Medulla oblongata (tissue), 1 donor: Measurements from ENCODE around the gene FAIM2.
"Not testable (repeated sequence)": the region's sequence is repeated elsewhere in the genome, so short reads cannot be mapped to it uniquely, and the experiment has no call there.

Experiments
- DNase-seq: peaks from one replicate; pipeline ENCODE4 v3.0.0-alpha.2; 2015; ENCODE audit errors: extremely low spot score

The FAIM2 gene

GRCh38 chr12:49863946-49864797 is 39.5 kb downstream of the FAIM2 start:
- DNase-seq: no peak

DNA sequence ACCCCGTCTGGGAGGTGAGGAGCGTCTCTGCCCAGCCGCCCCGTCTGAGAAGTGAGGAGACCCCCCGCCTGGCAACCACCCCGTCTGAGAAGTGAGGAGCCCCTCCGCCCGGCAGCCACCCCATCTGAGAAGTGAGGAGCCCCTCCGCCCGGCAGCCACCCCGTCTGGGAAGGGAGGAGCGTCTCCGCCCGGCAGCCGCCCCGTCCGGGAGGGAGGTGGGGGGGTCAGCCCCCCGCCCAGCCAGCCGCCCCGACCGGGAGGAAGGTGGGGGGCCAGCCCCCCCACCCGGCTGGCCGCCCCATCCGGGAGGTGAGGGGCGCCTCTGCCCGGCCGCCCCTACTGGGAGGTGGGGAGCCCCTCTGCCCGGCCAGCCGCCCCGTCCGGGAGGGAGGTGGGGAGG is 42.8 kb downstream of the FAIM2 start:
- DNase-seq: not testable (repeated sequence)

DNA sequence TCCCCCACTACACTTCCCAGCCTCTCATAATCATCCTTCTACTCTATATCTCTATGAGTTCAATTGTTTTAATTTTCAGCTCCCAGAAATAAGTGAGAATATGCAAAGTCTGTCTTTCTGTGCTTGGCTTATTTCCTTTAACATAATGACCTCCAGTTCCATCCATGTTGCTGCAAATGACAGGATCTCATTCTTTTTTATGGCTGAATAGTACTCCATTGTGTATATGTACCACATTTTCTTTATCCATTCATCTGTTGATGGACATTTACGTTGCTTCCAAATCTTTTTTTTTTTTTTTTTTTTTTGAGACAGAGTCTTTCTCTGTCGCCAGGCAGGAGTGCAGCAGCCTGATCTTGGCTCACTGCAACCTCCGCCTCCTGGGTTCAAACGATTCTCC is 47.8 kb downstream of the FAIM2 start:
- not testable (repeated sequence) for DNase-seq

DNA sequence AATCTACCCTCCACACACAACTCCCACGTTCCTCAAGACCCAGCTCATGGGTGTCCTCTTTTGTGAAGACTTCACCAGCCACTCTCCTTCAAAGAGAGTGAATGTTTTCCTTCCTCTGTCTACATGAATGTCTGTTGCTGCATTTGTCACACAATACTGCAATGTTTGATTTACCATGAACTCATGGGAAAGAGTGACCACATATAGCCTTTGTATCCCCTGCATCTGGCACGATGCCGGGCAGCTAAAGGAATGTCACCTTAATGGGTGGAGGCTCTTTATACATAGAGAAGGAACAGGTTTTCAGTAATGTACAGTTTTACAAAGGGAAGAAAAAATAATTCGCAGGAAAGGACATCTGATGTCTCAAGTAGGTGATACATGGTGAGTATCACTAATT is 48.7 kb downstream of the FAIM2 start:
- no peak for DNase-seq

DNA sequence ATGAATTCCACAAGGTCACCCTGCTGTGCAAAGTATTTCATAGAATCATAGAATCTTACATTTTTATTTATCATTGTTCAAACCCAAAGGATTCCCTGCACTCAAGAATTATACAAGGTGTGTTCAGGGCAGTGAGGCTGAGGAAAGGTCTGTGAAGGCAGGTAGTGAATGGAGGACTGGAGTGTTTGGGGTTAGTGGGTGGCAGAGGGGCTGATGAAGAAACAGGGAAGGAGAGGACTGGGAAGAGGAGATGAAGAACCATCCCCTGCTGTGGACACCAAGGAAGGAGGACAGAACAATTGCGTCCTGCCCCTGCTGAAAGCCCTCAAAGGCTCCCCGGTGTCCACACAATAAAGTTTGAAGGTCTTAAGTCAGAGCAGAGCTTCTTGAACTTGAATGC is 50.0 kb downstream of the FAIM2 start:
- no peak for DNase-seq

GRCh38 chr12:49847161-49847560 is 56.5 kb downstream of the FAIM2 start:
- DNase-seq: no peak

GRCh38 chr12:49846032-49846431 is 57.7 kb downstream of the FAIM2 start:
- DNase-seq: no peak

DNA sequence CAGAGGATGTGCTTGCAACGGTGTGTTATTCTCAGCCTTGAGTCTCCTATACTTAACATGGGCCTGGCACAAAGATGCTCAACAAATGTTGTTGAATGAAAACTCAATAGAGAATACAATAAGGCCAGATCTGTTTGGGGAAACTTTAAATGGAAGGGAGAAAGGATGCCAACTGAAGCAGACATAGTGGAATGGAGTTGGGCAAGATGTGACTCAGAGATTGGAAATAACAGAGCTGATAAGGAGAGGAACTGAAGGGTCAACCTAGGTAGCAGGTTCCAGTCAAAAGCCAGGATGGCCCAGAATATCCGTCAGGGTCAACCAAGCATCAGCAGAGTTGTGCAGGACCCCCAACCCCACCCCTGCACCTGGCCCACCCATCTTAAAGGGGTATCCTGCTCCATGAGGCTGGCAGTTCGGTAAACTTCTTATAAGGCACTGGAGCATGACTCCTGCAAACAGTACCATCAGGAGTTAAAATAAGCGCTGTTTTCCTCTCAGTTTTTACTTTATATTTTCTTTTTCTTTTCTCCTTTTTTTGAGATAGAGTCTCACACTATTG is 59.7 kb downstream of the FAIM2 start:
- DNase-seq: no peak

- no peak for DNase-seq
Measured at GRCh38 chr12:49843411-49843810, 60.3 kb downstream of the FAIM2 start.

- peak; percentile 93 for DNase-seq
Measured at GRCh38 chr12:49842519-49843352, 61.0 kb downstream of the FAIM2 start, which contains the start of gene BCDIN3D. Gene BCDIN3D, minus strand, starts transcription at chr12:49843106. Its CDS starts 19 bp downstream, at chr12:49843087.

DNA sequence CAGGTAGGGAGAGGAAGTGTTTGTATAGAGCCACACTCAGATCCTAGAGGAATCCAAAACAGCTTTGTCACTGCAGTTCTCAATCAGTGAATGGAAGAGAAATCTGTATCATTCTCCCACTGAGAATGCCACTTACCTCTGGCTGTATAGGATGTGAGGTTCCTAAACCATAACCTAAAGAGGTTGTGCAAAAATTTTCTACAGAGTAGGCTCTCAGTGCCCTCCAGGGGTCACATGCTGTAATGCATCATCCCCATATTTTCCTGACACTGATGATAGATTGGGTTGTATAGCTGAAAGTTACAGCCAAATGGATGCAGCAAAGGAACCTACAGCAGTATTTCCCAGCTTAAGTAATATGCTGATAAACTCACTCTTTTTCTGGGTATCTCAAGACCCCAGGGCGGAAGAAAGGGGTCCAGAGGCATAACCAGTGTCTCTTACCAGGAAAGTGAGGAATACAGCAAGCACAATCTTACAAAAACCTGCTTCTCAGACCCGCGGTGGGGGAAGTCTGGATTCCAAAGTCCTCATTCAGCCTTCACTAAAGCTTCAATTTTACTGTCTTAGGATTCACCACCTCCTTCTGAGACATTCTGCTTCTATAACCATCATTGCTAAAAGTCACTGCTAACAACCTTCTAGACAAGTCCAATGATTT is 64.6 kb downstream of the FAIM2 start:
- peak; percentile 55 for DNase-seq

DNA sequence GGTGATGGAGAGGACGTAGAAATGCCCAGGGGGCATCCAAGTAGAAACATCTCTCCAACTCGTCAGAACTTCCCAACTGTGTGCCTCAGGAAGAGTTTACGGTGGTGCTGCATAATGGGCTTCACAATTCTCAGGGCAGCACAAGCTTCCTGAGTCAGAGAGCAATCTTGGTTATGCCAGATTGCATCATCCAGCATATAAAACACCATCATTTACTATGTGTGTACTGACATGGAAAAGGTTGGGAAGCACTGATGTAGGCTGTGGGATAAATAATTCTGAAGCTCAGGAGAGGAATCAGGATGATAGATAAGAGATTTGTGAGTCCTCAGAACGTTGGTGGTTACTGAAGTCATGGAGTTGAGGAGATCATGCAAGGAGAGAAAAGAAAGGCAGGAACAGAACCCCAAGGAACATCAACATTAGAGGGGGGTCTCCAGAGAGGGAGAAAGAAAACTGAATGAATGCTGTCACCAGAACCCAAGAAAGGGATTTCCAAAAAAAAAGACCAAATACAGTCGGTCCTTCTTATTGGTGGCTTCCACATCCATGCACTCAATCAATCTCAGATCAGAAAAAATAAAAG is 70.8 kb downstream of the FAIM2 start:
- no peak for DNase-seq

DNA sequence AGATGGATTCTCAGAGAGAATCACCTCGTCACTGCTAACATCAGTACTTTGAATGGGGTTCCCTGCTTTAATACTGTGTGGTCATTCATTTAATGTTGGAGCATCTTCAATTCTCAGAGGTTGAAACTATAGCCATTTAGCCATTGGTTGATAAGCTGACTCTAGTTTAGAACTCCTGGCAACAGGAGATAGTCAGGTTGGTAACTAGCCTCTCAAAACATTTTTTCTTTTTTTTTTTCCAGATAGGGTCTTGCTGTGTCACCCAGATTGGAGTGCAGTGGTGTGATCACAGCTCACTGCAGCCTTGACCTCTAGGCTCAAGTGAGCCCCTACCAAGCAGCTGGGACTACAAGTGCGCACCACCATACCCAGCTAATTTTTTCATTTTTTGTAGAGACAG is 72.0 kb downstream of the FAIM2 start:
- no peak for DNase-seq

DNA sequence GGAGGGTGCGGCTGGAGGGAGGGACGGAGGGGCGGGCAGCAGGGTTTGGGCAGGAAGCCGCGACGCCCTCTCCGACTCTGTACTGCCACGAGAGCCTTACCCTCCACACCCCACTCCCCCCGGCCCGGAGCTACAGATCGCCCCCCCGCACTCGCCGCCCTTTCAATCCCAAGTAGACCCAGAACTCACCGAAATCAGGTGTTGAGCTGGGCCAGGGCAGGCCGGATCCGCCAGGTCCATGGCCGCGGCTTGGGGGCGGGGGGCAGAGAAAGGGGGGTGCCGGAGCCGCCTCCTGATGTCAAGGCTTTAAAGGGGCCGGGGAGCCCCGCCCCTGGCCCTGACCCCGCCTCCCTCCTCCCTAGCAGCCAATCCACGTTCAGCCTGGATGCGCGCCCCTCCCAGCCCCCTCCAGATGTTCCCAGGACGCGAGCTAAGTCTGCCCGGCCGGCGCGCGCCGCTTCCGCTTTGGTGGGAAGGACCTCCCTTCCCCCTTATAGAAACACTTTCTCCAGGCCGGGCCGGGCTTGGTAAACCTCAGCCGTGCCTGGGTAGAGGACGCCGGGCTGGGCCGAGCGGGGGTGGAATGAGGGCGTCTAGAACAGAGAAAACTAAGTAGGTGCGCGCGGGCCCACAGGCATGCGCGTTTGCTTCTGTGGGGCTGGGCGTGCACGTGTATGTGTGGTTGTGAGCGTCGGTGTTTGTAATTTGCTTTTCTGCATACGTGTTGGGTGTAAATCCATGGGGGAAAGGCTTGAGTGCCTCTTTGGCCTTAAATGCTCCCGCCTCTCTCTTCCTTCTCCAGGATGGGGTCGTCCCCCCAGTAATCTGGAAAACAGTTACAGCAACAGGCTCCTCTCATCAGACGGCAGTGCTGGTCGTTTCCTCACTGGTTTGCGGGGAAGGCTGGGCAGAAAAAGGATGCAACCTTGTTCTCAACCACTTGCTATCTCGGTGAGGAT is 75.3 kb downstream of the FAIM2 start, which contains the start of gene NCKAP5L:
Gene NCKAP5L (minus strand): TSS at position 281 of the 959 bp plus-strand sequence. CDS start 24,369 bp downstream, outside the sequence.
- peak; percentile 96 for DNase-seq

GRCh38 chr12:49827401-49828099 is 76.2 kb downstream of the FAIM2 start:
- peak; percentile 75 for DNase-seq

DNA sequence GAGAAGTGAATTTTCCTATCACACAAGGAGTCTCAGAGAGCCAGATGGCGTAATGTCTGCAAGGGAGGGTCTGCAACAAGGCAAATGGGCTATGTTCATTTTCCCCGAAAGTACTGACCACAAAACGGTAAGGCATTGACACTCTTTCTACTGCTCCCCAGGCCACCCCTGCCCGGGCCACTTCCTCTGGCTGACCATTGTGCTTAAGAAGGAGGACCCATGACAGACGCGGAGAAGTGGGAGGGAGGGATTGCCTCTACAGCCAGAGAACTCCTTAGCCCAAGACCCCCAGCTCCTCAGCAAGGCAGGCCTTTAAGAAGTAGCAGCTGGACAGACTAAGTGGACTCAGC is 76.7 kb downstream of the FAIM2 start:
- DNase-seq: no peak

- DNase-seq: no peak
Measured at GRCh38 chr12:49825971-49826421, 77.7 kb downstream of the FAIM2 start.

GRCh38 chr12:49825360-49825970 is 78.2 kb downstream of the FAIM2 start:
- DNase-seq: peak; percentile 46

DNA sequence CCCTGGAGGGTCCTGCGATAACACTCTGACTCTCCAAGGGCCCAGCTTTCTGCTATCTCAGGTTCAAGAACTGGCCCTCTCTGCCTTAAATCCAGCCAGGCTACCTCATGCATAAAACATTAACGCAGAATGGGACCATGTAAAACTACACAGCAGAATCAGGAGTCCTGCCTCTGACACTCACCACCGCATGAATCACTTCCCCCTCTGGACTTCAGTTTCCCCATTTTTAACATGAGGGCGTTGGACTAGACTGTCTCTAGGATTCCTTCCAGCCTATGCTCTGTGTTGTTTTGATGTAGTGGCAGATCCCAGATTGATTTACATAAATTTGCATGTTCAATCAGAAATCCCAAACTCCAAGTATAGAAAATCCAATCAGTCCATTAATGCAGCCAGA is 78.8 kb downstream of the FAIM2 start:
- peak; percentile 75 for DNase-seq
